Right lobe of liver (tissue), 4 donors: ENCODE measurements around the gene NUFIP2.

Experiments used
- CTCF ChIP-seq, 4 donors: fragments of 200-600 bp in 3 of 4; fragments of 450-650 bp in 1 of 4; IDR thresholded peaks; one replicate each; pipeline versions ENCODE4 v1.5.1 to v1.8.0; 2016 to 2022; ENCODE audit warnings: antibody characterized with exemption in 4 of 4, mild to moderate bottlenecking in 2 of 4
- POLR2A ChIP-seq: fragments of 450-650 bp; IDR thresholded peaks from one replicate; pipeline ENCODE4 v1.6.1; 2017; ENCODE audit warnings: antibody characterized with exemption, mild to moderate bottlenecking
- donor health status: DM: no; HTN: no; CAD: no.
- donor health status: DM: no; HTN: no; CAD: no.
- donor health status: DM: no; HTN: yes; CAD: no.

- TF ChIP-seq POLR2A (no peak), CTCF (IDR thresholded peaks at IDR 0.05) (no peak)
Observed at GRCh38 chr17:29283961-29284360, 10.0 kb downstream of the NUFIP2 start.
